Mesodermal cell (in vitro differentiated cells): ENCODE data around the gene ZSCAN31.
"Not testable (repeated sequence)": the region's sequence is repeated elsewhere in the genome, so short reads cannot be mapped to it uniquely, and the experiment has no call there.

Experiments used
- H3K27ac ChIP-seq: 2 replicates; pipeline ENCODE4 v1.7.0; 2013; ENCODE audit warnings: mild to moderate bottlenecking, low read depth, low read length, moderate library complexity; ENCODE audit not compliant: severe bottlenecking
- H3K36me3 ChIP-seq: 2 replicates; pipeline ENCODE4 v1.7.1; 2013; ENCODE audit warnings: mild to moderate bottlenecking, low read length, moderate library complexity; ENCODE audit not compliant: control insufficient read depth, insufficient read depth
- H3K4me1 ChIP-seq: one replicate; pipeline ENCODE4 v1.7.1; 2013; ENCODE audit warnings: mild to moderate bottlenecking, low read length; ENCODE audit not compliant: insufficient read depth, control insufficient read depth, poor library complexity, severe bottlenecking
- H3K4me3 ChIP-seq: 2 replicates; pipeline ENCODE4 v1.7.0; 2013; ENCODE audit warnings: low read length, control low read depth, mild to moderate bottlenecking; ENCODE audit not compliant: insufficient read depth, poor library complexity, severe bottlenecking; ENCODE audit errors: extremely low read depth
- H3K9me3 ChIP-seq: 2 replicates; pipeline ENCODE4 v1.7.1; 2013; ENCODE audit warnings: mild to moderate bottlenecking, low read length, moderate library complexity; ENCODE audit not compliant: control insufficient read depth
- WGBS, 2 experiments: methylation state at CpG; one replicate each; pipeline ENCODE4 v1.1.5; 2013; ENCODE audit warnings: missing lambda C conversion rate in 2 of 2; ENCODE audit not compliant: insufficient coverage in 2 of 2; 5-methylcytosine and 5-hydroxymethylcytosine counted together

Gene ZSCAN31

GRCh38 chr6:28315628-28316027 lies 20.3 kb downstream of the ZSCAN31 start:
- Histone ChIP-seq H3K9me3 (no peaks in the 10 kb centered on the region), H3K4me1 (no peaks in the 10 kb centered on the region), H3K4me3 (no peak overlapping the region), H3K27ac (no peak overlapping the region), H3K36me3 (no peaks in the 10 kb centered on the region)
- WGBS, 2 experiments: 92 to 95% methylated on average over 3 of the region's 3 CpGs

GRCh38 chr6:28312939-28313338 lies 23.0 kb downstream of the ZSCAN31 start:
- Histone ChIP-seq H3K9me3 (no peaks in the 10 kb centered on the region), H3K4me3 (no peak overlapping the region), H3K27ac (no peak overlapping the region), H3K36me3 (no peaks in the 10 kb centered on the region), H3K4me1 (no peaks in the 10 kb centered on the region)
- WGBS, 2 experiments: 92 to 95% methylated on average over 22 to 23 of the region's 23 CpGs

- Histone ChIP-seq H3K9me3 (no peaks in the 10 kb centered on the region), H3K27ac (no peak overlapping the region), H3K4me1 (no peaks in the 10 kb centered on the region), H3K36me3 (no peaks in the 10 kb centered on the region), H3K4me3 (no peak overlapping the region)
- 83 to 87% methylated on average over 7 of the region's 9 CpGs for WGBS, 2 experiments
Measured at GRCh38 chr6:28311139-28311823, 24.7 kb downstream of the ZSCAN31 start.

- H3K27ac ChIP-seq, H3K4me1 ChIP-seq, H3K4me3 ChIP-seq, H3K9me3 ChIP-seq: not testable (repeated sequence)
- peaks cover 18% of the 10 kb centered on the region for H3K36me3 ChIP-seq
Measured at GRCh38 chr6:28306363-28306762, 29.6 kb downstream of the ZSCAN31 start.

- H3K36me3 ChIP-seq: peaks cover 38% of the 10 kb centered on the region
- no peak overlapping the region for H3K4me3 ChIP-seq
- 100% methylated on average over 1 of the region's 3 CpGs; no CpG with 5 or more reads in 1 of the 2 experiments for WGBS, 2 experiments
- no peak overlapping the region for H3K27ac ChIP-seq
- H3K4me1 ChIP-seq: no peaks in the 10 kb centered on the region
- no peaks in the 10 kb centered on the region for H3K9me3 ChIP-seq
Measured at GRCh38 chr6:28303570-28303969, 32.4 kb downstream of the ZSCAN31 start.

GRCh38 chr6:28296520-28297060 lies 39.4 kb downstream of the ZSCAN31 start:
- WGBS, 2 experiments: 87 to 94% methylated on average over 4 to 5 of the region's 7 CpGs
- Histone ChIP-seq H3K4me3 (no peak overlapping the region), H3K36me3 (peaks cover 44% of the 10 kb centered on the region), H3K4me1 (no peaks in the 10 kb centered on the region), H3K9me3 (no peaks in the 10 kb centered on the region), H3K27ac (no peak overlapping the region)

GRCh38 chr6:28295326-28295725 lies 40.6 kb downstream of the ZSCAN31 start:
- Histone ChIP-seq H3K27ac (no peak overlapping the region), H3K4me1 (no peaks in the 10 kb centered on the region), H3K9me3 (no peaks in the 10 kb centered on the region), H3K36me3 (peaks cover 35% of the 10 kb centered on the region), H3K4me3 (no peak overlapping the region)
- WGBS, 2 experiments: 93 to 100% methylated on average over 1 to 3 of the region's 5 CpGs

- no peaks in the 10 kb centered on the region for H3K9me3 ChIP-seq
- H3K27ac ChIP-seq: no peak overlapping the region
- no peaks in the 10 kb centered on the region for H3K4me1 ChIP-seq
- H3K4me3 ChIP-seq: no peak overlapping the region
- H3K36me3 ChIP-seq: peaks cover 47% of the 10 kb centered on the region
Measured at GRCh38 chr6:28291573-28291972, 44.4 kb downstream of the ZSCAN31 start.

GRCh38 chr6:28282926-28283325 lies 53.0 kb downstream of the ZSCAN31 start:
- peaks cover 50% of the 10 kb centered on the region for H3K36me3 ChIP-seq
- 100% methylated on average over 2 of the region's 2 CpGs for WGBS, 2 experiments
- no peak overlapping the region for H3K4me3 ChIP-seq
- H3K27ac ChIP-seq: no peak overlapping the region
- peaks cover 5% of the 10 kb centered on the region for H3K4me1 ChIP-seq
- no peaks in the 10 kb centered on the region for H3K9me3 ChIP-seq

- Histone ChIP-seq H3K27ac (no peak within 1 kb of the TSS), H3K4me1 (peaks cover 5% of the 10 kb centered on the region), H3K9me3 (no peaks in the 10 kb centered on the region), H3K4me3 (peak within 1 kb of the TSS; percentile 81), H3K36me3 (peaks cover 49% of the 10 kb centered on the region)
- WGBS, 2 experiments: 0% methylated on average over 29 to 44 of the region's 50 CpGs
Measured at GRCh38 chr6:28281288-28282064, 54.5 kb downstream of the ZSCAN31 start, which contains the start of gene PGBD1. TSS of gene PGBD1 (plus strand) at chr6:28281572. CDS start at chr6:28283814, 2,242 bp downstream.
